Endometrial microvascular endothelial cells (primary cell): ENCODE data around the gene DUS3L. TPM values are rescaled to one million over a fixed set of nuclear protein-coding genes. Genes with fewer than 3 reads are reported as not detected.

Source experiments
- in situ Hi-C: cut with HindIII; loops from 2 replicates; pipeline ENCODE4 v1.10.0; 2017; ENCODE audit warnings: low sequenced_read_pairs, low pct_unique_long_range_greater_than_20kb; ENCODE audit errors: inconsistent ontology term
- total RNA-seq: library from RNA; depleted of rRNA; stranded (reverse); fragments of >200 nt; gene quantifications from one replicate; pipeline ENCODE4 v1.2.3, GENCODE V29; 2015; ENCODE audit errors: inconsistent ontology term

DUS3L gene
- total RNA-seq, 1 donor from 2014 or later = 25.3 TPM

GRCh38 chr19:5823579-5824281, 32.8 kb upstream of the DUS3L start:
- in situ Hi-C loops = no loop called here

- in situ Hi-C loops = no loop called here
These were observed 31.4 kb upstream of the DUS3L start for GRCh38 chr19:5822181-5822844.

- in situ Hi-C loops = no loop called here
These were observed 30.7 kb upstream of the DUS3L start for GRCh38 chr19:5821521-5822180.

GRCh38 chr19:5820785-5821184, 29.8 kb upstream of the DUS3L start:
- in situ Hi-C loops = no loop called here

GRCh38 chr19:5818594-5818993, 27.6 kb upstream of the DUS3L start:
- in situ Hi-C loops = no loop called here

- in situ Hi-C loops = no loop called here
These were observed 26.3 kb upstream of the DUS3L start for GRCh38 chr19:5817218-5817617.

GRCh38 chr19:5814852-5815246, 23.9 kb upstream of the DUS3L start:
- in situ Hi-C loops = no loop called here

- in situ Hi-C loops = no loop called here
These were observed 23.3 kb upstream of the DUS3L start for GRCh38 chr19:5814123-5814851.

GRCh38 chr19:5811117-5811516, 20.2 kb upstream of the DUS3L start:
- in situ Hi-C loops = no loop called here

- in situ Hi-C loops = no loop called here
These were observed 18.5 kb upstream of the DUS3L start for GRCh38 chr19:5809469-5809868.

GRCh38 chr19:5809053-5809452, 18.1 kb upstream of the DUS3L start:
- in situ Hi-C loops = no loop called here

- in situ Hi-C loops = no loop called here
These were observed 17.3 kb upstream of the DUS3L start for GRCh38 chr19:5808120-5808816.

GRCh38 chr19:5806905-5807304, 15.9 kb upstream of the DUS3L start:
- in situ Hi-C loops = no loop called here

- in situ Hi-C loops = no loop called here
These were observed 15.1 kb upstream of the DUS3L start for GRCh38 chr19:5806133-5806489.

- in situ Hi-C loops = no loop called here
These were observed 14.6 kb upstream of the DUS3L start for GRCh38 chr19:5805462-5806132.

GRCh38 chr19:5804516-5805461, 13.8 kb upstream of the DUS3L start, which contains the start of gene NRTN:
Gene NRTN, plus strand, starts transcription at chr19:5805067. Its CDS starts 19,099 bp downstream, at chr19:5824166.
- in situ Hi-C loops = no loop called here

GRCh38 chr19:5803752-5804515, 13.0 kb upstream of the DUS3L start:
- in situ Hi-C loops = no loop called here
